ENCODE results near the gene SMAD3. TPM values are rescaled to one million over a fixed set of nuclear protein-coding genes. Genes with fewer than 3 reads are reported as not detected.

SMAD3 gene
- total and polyA plus RNA-seq, 2 of the 8 experiments (the other 6 are each of a cell fraction or from before 2014, with no cell fraction given): 10.1 to 12.4 TPM

DNA sequence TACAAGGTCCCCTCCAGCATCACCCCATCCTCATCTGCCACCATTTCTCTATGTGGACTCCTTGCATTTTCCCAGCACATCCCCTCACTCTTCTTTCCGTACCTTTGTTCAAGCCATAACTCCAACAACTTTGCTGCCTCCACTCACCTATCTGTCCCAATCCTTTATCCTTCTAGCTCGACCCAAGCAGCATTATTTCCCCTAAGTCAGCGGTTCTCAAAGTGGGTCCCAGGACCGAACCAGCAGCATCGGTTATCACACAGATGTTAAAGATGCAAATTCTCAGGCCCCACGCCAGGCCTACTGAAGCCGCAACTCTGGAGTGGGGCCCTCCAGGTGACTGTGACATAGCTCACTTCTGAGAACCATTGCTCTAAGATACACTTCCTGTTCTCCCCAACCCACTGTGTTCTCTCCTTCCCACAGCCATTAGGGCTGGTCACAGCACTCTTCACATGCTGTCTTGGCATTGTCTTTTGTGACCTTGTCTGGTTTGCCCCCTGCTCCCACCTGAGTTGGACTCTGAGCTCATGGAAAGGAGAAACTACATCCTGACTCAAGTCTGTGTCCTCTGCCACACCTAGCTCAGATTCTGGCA, 132.9 kb downstream of the SMAD3 start:
- Histone ChIP-seq H3K27ac (ENCODE audit: low read depth, low read length) (no peak overlapping the region), H2BK5ac (ENCODE audit: low read depth, low read length) (no peak overlapping the region), H3K14ac (ENCODE audit: insufficient read length) (no peak overlapping the region), H3K27me3 (replicated peaks in 1 of 4; ENCODE audit: control insufficient read depth in 3 of 4, extremely low read depth in 1 of 4, insufficient read depth in 3 of 4, low read length in 3 of 4) (no peaks in the 10 kb centered on the region), H2AFZ (ENCODE audit: low read length) (no peak overlapping the region), H2BK20ac (ENCODE audit: low read length) (no peak overlapping the region), H3K56ac (replicated peaks; ENCODE audit: insufficient read length, low read depth, low read length) (no peak overlapping the region), H3K4me3 (ENCODE audit: extremely low read depth in 1 of 4, insufficient read depth in 2 of 4, low read depth in 3 of 4, low read length in 4 of 4) (no peak overlapping the region), H2BK15ac (ENCODE audit: low read length) (no peak overlapping the region), H3K9ac (replicated peaks in 1 of 4; ENCODE audit: extremely low read depth in 1 of 4, low read depth in 3 of 4, low read length in 3 of 4) (no peak overlapping the region), H2BK12ac (ENCODE audit: low read depth, low read length) (no peak overlapping the region), H4K20me1 (replicated peaks in 1 of 2; ENCODE audit: control insufficient read depth in 1 of 2, insufficient read depth in 2 of 2, low read length in 2 of 2) (peaks cover 0 to 3% of the 10 kb centered on the region in 2 experiments), H3K79me2 (ENCODE audit: control insufficient read depth in 1 of 2, insufficient read depth in 2 of 2, low read length in 2 of 2) (no peaks in the 10 kb centered on the region), H4K5ac (ENCODE audit: insufficient read length, low read depth, low read length) (no peak overlapping the region), H2BK120ac (replicated peaks; ENCODE audit: low read depth, low read length) (no peak overlapping the region), H3K23me2 (ENCODE audit: low read depth, low read length) (no peaks in the 10 kb centered on the region), H3K4ac (replicated peaks; ENCODE audit: insufficient read length, low read depth, low read length) (no peak overlapping the region), H3K4me1 (replicated peaks in 1 of 4; ENCODE audit: control insufficient read depth in 3 of 4, insufficient read depth in 4 of 4, low read length in 3 of 4) (peaks cover 0 to 3% (median 1%) of the 10 kb centered on the region in 4 experiments; a peak in 2 of 7 replicates), H3K18ac (ENCODE audit: extremely low read depth, low read length) (no peak overlapping the region), H4K8ac (ENCODE audit: extremely low read depth, insufficient read depth, low read length) (no peak overlapping the region), H3K9me3 (ENCODE audit: insufficient read depth in 2 of 2, low read depth in 1 of 2, low read length in 1 of 2) (no peaks in the 10 kb centered on the region), H3K79me1 (ENCODE audit: low read depth, low read length) (peaks cover 2% of the 10 kb centered on the region), H3K4me2 (ENCODE audit: insufficient read depth in 1 of 2, low read depth in 2 of 2, low read length in 2 of 2) (no peak overlapping the region), H3K36me3 (ENCODE audit: control insufficient read depth in 2 of 4, insufficient read depth in 4 of 4, low read length in 3 of 4) (peaks cover 0 to 26% (median 8%) of the 10 kb centered on the region in 4 experiments; a peak in 4 of 8 replicates), H4K91ac (replicated peaks; ENCODE audit: insufficient read length, low read length) (no peak overlapping the region), H3K23ac (ENCODE audit: insufficient read length) (no peak overlapping the region), H2AK5ac (ENCODE audit: low read depth, low read length) (no peak overlapping the region)
- TF ChIP-seq POU5F1 (IDR thresholded peaks at IDR 0.05; ENCODE audit: low read depth, low read length) (no peak), TCF12 (IDR thresholded peaks at IDR 0.05; ENCODE audit: low read depth, low read length) (no peak), CTBP2 (IDR thresholded peaks at IDR 0.05; ENCODE audit: borderline replicate concordance, insufficient read depth, insufficient read length, low read length) (no peak), NRF1 (IDR thresholded peaks at IDR 0.05; ENCODE audit: low read depth, low read length) (no peak), KDM4A (IDR thresholded peaks at IDR 0.05; ENCODE audit: low read depth, low read length, severe bottlenecking) (no peak), CHD1 (IDR thresholded peaks at IDR 0.05; ENCODE audit: low read depth, low read length) (no peak), EGR1 (IDR thresholded peaks at IDR 0.05; ENCODE audit: borderline replicate concordance, low read depth, low read length) (no peak)
- ChIA-PET POLR2A (ENCODE audit: partially characterized antibody) (interaction anchor here (0.6 to 1.4 kb wide), 4 partner anchors 10 to 797 kb away, joined by 3 to 5 read pairs (median 4); no protein-coding TSS in a partner anchor), CTCF (ENCODE audit: partially characterized antibody) (interaction anchor here (1.2 to 1.5 kb wide), 2 partner anchors 34 to 252 kb away, joined by 4 read pairs; no protein-coding TSS in a partner anchor)
- no peak for DNase-seq (ENCODE audit: low read depth in 1 of 2, low spot score in 2 of 2)
- 88% methylated on average over 7 of the region's 7 CpGs; no CpG with 5 or more reads in 1 of the 2 experiments for WGBS, 2 experiments (ENCODE audit: extremely low coverage in 1 of 2, insufficient coverage in 1 of 2, insufficient read length in 1 of 2, insufficient replicate concordance in 2 of 2, low coverage in 1 of 2, low lambda C conversion rate in 2 of 2, missing lambda C conversion rate in 1 of 2)
- no peak for FAIRE-seq

All from H1 (cell line).